ENCODE measurements around the gene ZBTB43. TPM values are rescaled to one million over a fixed set of nuclear protein-coding genes. Genes with fewer than 3 reads are reported as not detected.
"Not testable (repeated sequence)": the region's sequence is repeated elsewhere in the genome, so short reads cannot be mapped to it uniquely, and the experiment has no call there.

Gene ZBTB43
- total RNA-seq (10 to 100 TPM; 36.8 to 52.0 TPM), total RNA-seq (69.0 to 80.9 reads per million in 2 donors)

- DNase-seq (peak; percentile 96 to 98 (median 97)), ATAC-seq (peak; percentile 86)
- Mint-ChIP-seq H3K27me3 (no peaks in the 10 kb centered on the region), H3K27ac (peak within 1 kb of the TSS; percentile 100), H3K36me3 (ENCODE audit: low read depth) (peaks cover 4% of the 10 kb centered on the region), H3K4me1 (peaks cover 17% of the 10 kb centered on the region), H3K4me3 (peak within 1 kb of the TSS; percentile 100)
- H3K9me3 ChIP-seq (ENCODE audit: control insufficient read depth, low read length, poor library complexity, severe bottlenecking), result no peaks in the 10 kb centered on the region
These were observed at the start of gene ZBTB43 for GRCh38 chr9:126804696-126805553. TSS of gene ZBTB43 (plus strand) at chr9:126805040. CDS start at chr9:126832510, 27,470 bp downstream.

GRCh38 chr9:126755317-126755875, 49.4 kb upstream of the ZBTB43 start:
- Mint-ChIP-seq H3K4me3 (no peak overlapping the region), H3K27ac (no peak overlapping the region), H3K27me3 (peaks cover 40% of the 10 kb centered on the region), H3K4me1 (no peaks in the 10 kb centered on the region), H3K36me3 (ENCODE audit: low read depth) (peaks cover 2% of the 10 kb centered on the region)
- no peak for DNase-seq
- no peak for ATAC-seq
- no peaks in the 10 kb centered on the region for H3K9me3 ChIP-seq (ENCODE audit: control insufficient read depth, low read length, poor library complexity, severe bottlenecking)

GRCh38 chr9:126756238-126756637, 48.6 kb upstream of the ZBTB43 start:
- no peak overlapping the region for H3K4me3 Mint-ChIP-seq
- H3K4me1 Mint-ChIP-seq, result no peaks in the 10 kb centered on the region
- ATAC-seq (no peak), DNase-seq (no peak)
- H3K27me3 Mint-ChIP-seq, result peaks cover 37% of the 10 kb centered on the region
- H3K9me3 ChIP-seq (ENCODE audit: control insufficient read depth, low read length, poor library complexity, severe bottlenecking), result no peaks in the 10 kb centered on the region
- H3K27ac Mint-ChIP-seq, result no peak overlapping the region
- H3K36me3 Mint-ChIP-seq (ENCODE audit: low read depth), result no peaks in the 10 kb centered on the region

GRCh38 chr9:126756876-126757415, 47.9 kb upstream of the ZBTB43 start:
- H3K9me3 ChIP-seq (ENCODE audit: control insufficient read depth, low read length, poor library complexity, severe bottlenecking), result no peaks in the 10 kb centered on the region
- Mint-ChIP-seq H3K36me3 (ENCODE audit: low read depth) (no peaks in the 10 kb centered on the region), H3K4me1 (no peaks in the 10 kb centered on the region), H3K27me3 (peaks cover 33% of the 10 kb centered on the region), H3K27ac (no peak overlapping the region), H3K4me3 (no peak overlapping the region)
- ATAC-seq, result no peak
- DNase-seq, result no peak

- Mint-ChIP-seq H3K27ac (no peak overlapping the region), H3K4me1 (no peaks in the 10 kb centered on the region), H3K27me3 (peaks cover 27% of the 10 kb centered on the region), H3K4me3 (no peak overlapping the region), H3K36me3 (ENCODE audit: low read depth) (no peaks in the 10 kb centered on the region)
- ATAC-seq (no peak), DNase-seq (no peak)
- H3K9me3 ChIP-seq (ENCODE audit: control insufficient read depth, low read length, poor library complexity, severe bottlenecking), result no peaks in the 10 kb centered on the region
These were observed 45.8 kb upstream of the ZBTB43 start for GRCh38 chr9:126758916-126759585.

- no peak overlapping the region for H3K4me3 Mint-ChIP-seq
- DNase-seq (no peak), ATAC-seq (no peak)
- H3K27ac Mint-ChIP-seq, result no peak overlapping the region
- no peaks in the 10 kb centered on the region for H3K36me3 Mint-ChIP-seq (ENCODE audit: low read depth)
- H3K9me3 ChIP-seq (ENCODE audit: control insufficient read depth, low read length, poor library complexity, severe bottlenecking), result no peaks in the 10 kb centered on the region
- H3K27me3 Mint-ChIP-seq, result peaks cover 13% of the 10 kb centered on the region
- H3K4me1 Mint-ChIP-seq, result no peaks in the 10 kb centered on the region
These were observed 43.6 kb upstream of the ZBTB43 start for GRCh38 chr9:126761274-126761673.

- Mint-ChIP-seq H3K27me3 (peaks cover 10% of the 10 kb centered on the region), H3K27ac (no peak overlapping the region), H3K4me3 (no peak overlapping the region), H3K4me1 (no peaks in the 10 kb centered on the region), H3K36me3 (ENCODE audit: low read depth) (no peaks in the 10 kb centered on the region)
- H3K9me3 ChIP-seq (ENCODE audit: control insufficient read depth, low read length, poor library complexity, severe bottlenecking), result no peaks in the 10 kb centered on the region
- ATAC-seq (no peak), DNase-seq (no peak)
These were observed 41.6 kb upstream of the ZBTB43 start for GRCh38 chr9:126763130-126763764.

- Mint-ChIP-seq H3K27me3 (peaks cover 30% of the 10 kb centered on the region), H3K4me3 (no peak overlapping the region), H3K36me3 (ENCODE audit: low read depth) (no peaks in the 10 kb centered on the region), H3K27ac (no peak overlapping the region), H3K4me1 (peaks cover 2% of the 10 kb centered on the region)
- no peak for DNase-seq
- ATAC-seq, result no peak
- H3K9me3 ChIP-seq (ENCODE audit: control insufficient read depth, low read length, poor library complexity, severe bottlenecking), result no peaks in the 10 kb centered on the region
These were observed 31.7 kb upstream of the ZBTB43 start for GRCh38 chr9:126773004-126773607.

GRCh38 chr9:126775926-126776325, 28.9 kb upstream of the ZBTB43 start:
- Mint-ChIP-seq H3K36me3 (ENCODE audit: low read depth) (peaks cover 3% of the 10 kb centered on the region), H3K27me3 (peaks cover 42% of the 10 kb centered on the region), H3K4me3 (no peak overlapping the region), H3K4me1 (no peaks in the 10 kb centered on the region), H3K27ac (no peak overlapping the region)
- no peaks in the 10 kb centered on the region for H3K9me3 ChIP-seq (ENCODE audit: control insufficient read depth, low read length, poor library complexity, severe bottlenecking)
- ATAC-seq, result no peak
- DNase-seq, result no peak

- no peaks in the 10 kb centered on the region for H3K9me3 ChIP-seq (ENCODE audit: control insufficient read depth, low read length, poor library complexity, severe bottlenecking)
- H3K4me3 Mint-ChIP-seq, result no peak overlapping the region
- peaks cover 3% of the 10 kb centered on the region for H3K36me3 Mint-ChIP-seq (ENCODE audit: low read depth)
- peaks cover 59% of the 10 kb centered on the region for H3K27me3 Mint-ChIP-seq
- no peak overlapping the region for H3K27ac Mint-ChIP-seq
- H3K4me1 Mint-ChIP-seq, result no peaks in the 10 kb centered on the region
- ATAC-seq (no peak), DNase-seq (no peak)
These were observed 27.1 kb upstream of the ZBTB43 start for GRCh38 chr9:126777733-126778132.

GRCh38 chr9:126778141-126778540, 26.7 kb upstream of the ZBTB43 start:
- H3K4me3 Mint-ChIP-seq, result no peak overlapping the region
- H3K4me1 Mint-ChIP-seq, result no peaks in the 10 kb centered on the region
- H3K27me3 Mint-ChIP-seq, result peaks cover 62% of the 10 kb centered on the region
- H3K27ac Mint-ChIP-seq, result peak overlapping the region; percentile 27
- H3K36me3 Mint-ChIP-seq (ENCODE audit: low read depth), result peaks cover 3% of the 10 kb centered on the region
- DNase-seq (no peak), ATAC-seq (no peak)
- H3K9me3 ChIP-seq (ENCODE audit: control insufficient read depth, low read length, poor library complexity, severe bottlenecking), result no peaks in the 10 kb centered on the region

- H3K27ac Mint-ChIP-seq, result peak overlapping the region; percentile 27
- not testable (repeated sequence) for H3K4me1 Mint-ChIP-seq; H3K9me3 ChIP-seq (ENCODE audit: control insufficient read depth, low read length, poor library complexity, severe bottlenecking); H3K4me3 Mint-ChIP-seq; DNase-seq; H3K36me3 Mint-ChIP-seq (ENCODE audit: low read depth); ATAC-seq
- H3K27me3 Mint-ChIP-seq, result peaks cover 58% of the 10 kb centered on the region
These were observed 26.1 kb upstream of the ZBTB43 start for GRCh38 chr9:126778696-126779095.

Measured in T-helper 17 cell (primary cell).